ENCODE data around the gene CMTR2.

DNA sequence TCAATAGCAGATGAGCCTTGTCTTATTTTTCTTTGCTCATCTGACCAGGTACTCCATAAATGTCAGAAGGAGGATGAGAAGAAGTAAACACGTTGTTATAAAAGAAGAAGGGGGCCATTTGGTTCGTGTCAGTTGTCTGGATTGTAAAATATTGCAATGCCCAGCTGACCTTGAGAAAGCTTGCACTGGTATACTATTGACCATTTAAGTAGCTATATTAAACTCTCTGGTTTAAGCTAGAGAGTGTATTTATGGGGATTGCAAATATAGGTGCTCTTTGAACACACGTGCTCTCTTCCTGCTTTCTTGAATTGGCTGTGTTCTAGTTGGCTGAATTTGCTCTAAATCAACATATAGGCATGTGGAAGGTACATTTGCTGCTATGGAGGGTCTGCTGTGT is 26.1 kb upstream of the CMTR2 start:
- TF ChIP-seq, protein P1, sequence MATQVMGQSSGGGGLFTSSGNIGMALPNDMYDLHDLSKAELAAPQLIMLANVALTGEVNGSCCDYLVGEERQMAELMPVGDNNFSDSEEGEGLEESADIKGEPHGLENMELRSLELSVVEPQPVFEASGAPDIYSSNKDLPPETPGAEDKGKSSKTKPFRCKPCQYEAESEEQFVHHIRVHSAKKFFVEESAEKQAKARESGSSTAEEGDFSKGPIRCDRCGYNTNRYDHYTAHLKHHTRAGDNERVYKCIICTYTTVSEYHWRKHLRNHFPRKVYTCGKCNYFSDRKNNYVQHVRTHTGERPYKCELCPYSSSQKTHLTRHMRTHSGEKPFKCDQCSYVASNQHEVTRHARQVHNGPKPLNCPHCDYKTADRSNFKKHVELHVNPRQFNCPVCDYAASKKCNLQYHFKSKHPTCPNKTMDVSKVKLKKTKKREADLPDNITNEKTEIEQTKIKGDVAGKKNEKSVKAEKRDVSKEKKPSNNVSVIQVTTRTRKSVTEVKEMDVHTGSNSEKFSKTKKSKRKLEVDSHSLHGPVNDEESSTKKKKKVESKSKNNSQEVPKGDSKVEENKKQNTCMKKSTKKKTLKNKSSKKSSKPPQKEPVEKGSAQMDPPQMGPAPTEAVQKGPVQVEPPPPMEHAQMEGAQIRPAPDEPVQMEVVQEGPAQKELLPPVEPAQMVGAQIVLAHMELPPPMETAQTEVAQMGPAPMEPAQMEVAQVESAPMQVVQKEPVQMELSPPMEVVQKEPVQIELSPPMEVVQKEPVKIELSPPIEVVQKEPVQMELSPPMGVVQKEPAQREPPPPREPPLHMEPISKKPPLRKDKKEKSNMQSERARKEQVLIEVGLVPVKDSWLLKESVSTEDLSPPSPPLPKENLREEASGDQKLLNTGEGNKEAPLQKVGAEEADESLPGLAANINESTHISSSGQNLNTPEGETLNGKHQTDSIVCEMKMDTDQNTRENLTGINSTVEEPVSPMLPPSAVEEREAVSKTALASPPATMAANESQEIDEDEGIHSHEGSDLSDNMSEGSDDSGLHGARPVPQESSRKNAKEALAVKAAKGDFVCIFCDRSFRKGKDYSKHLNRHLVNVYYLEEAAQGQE (IDR thresholded peaks at IDR 0.05; ENCODE audit: insufficient replicate concordance, low read depth) = no peak
- TF ChIP-seq, protein P2, sequence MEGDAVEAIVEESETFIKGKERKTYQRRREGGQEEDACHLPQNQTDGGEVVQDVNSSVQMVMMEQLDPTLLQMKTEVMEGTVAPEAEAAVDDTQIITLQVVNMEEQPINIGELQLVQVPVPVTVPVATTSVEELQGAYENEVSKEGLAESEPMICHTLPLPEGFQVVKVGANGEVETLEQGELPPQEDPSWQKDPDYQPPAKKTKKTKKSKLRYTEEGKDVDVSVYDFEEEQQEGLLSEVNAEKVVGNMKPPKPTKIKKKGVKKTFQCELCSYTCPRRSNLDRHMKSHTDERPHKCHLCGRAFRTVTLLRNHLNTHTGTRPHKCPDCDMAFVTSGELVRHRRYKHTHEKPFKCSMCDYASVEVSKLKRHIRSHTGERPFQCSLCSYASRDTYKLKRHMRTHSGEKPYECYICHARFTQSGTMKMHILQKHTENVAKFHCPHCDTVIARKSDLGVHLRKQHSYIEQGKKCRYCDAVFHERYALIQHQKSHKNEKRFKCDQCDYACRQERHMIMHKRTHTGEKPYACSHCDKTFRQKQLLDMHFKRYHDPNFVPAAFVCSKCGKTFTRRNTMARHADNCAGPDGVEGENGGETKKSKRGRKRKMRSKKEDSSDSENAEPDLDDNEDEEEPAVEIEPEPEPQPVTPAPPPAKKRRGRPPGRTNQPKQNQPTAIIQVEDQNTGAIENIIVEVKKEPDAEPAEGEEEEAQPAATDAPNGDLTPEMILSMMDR (IDR thresholded peaks at IDR 0.05; ENCODE audit: insufficient read depth, low read length) = no peak
- TF ChIP-seq SPI1 (IDR thresholded peaks at IDR 0.05; ENCODE audit: borderline replicate concordance, low read depth) (no peak), POLR2AphosphoS5 (IDR thresholded peaks at IDR 0.05; ENCODE audit: low read depth) (no peak)
